G401.6 (cell line): ENCODE data around the gene TRIM44.
"Not testable (repeated sequence)": the region's sequence is repeated elsewhere in the genome, so short reads cannot be mapped to it uniquely, and the experiment has no call there.

Experiments used
- FAIRE-seq: peaks from 2 replicates; lab custom pipeline; 2012; peaks lifted over from hg19 to GRCh38; lab: Jason Lieb, UNC

TRIM44 gene

DNA sequence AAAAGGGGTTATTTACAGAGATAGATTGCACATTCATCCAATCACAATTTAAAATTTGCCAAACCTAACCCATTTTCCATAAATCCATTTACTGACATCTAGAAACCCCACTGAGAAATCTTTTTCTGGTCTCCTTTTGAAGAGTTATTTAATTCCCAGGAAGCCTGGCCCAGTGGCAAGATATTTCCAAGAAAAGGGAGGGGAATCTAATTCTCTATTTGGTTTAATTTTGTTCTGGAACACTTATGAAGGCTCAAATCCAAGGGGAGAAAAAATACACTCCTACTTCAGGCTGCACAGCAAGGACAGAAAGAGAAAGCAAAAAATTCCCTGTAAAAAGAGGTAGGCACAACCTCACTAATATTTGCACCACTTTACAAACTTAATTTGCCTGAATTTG lies 193.1 kb downstream of the TRIM44 start:
- no peak for FAIRE-seq

DNA sequence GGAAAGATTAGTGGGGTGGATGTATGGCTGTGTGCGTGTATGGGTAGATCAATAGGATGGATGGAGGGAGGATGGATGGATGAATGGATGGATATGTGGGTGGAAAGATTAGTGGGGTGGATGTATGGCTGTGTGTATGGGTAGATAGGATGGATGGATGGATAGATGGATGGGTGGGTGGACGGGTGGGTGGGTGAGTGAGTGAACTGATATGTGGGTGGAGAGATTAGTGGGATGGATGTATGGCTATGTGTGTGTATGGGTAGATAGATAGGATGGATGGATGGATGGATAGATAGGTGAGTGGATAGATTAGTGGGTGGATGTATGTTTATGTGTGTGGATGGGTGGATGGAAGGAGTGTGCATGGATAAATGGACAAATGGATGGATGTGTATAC lies 193.7 kb downstream of the TRIM44 start:
- no peak for FAIRE-seq

DNA sequence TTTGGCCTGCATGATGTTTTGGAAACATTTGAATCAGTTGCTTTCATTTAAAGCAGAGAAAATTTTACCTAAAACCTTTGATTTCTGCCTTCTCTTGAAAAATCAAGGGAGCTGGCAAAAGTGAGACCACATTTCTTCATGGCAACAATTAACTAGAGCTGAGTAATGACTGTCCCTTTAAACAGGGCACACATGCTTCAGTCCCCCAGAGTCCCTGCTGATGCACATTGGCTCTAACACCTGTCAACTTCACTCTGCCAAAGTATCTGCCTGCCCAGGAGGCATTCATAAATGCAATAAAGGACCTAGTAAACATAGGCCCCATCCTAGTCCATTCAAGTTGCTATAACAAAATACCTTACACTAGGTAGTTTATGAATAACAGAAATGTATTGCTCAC lies 194.2 kb downstream of the TRIM44 start:
- FAIRE-seq, result no peak

DNA sequence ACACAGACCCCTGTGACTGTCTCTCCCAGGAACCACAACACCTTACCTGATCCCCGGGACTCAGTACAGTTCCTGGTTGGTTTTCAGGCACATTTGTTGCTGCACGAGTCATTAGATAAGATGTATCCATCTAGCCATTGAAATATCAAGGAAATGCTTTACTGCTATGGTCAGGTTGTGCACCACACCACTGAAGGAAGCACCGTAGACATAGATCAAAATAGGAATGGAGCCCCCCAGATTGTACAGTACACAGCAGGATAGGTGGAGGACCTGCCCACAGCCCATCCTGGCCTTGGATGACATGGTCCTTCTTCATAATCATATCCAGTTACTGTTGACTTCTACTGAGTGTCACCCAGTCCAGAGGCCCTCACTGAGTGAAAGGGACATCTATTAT lies 195.3 kb downstream of the TRIM44 start:
- FAIRE-seq, result no peak

DNA sequence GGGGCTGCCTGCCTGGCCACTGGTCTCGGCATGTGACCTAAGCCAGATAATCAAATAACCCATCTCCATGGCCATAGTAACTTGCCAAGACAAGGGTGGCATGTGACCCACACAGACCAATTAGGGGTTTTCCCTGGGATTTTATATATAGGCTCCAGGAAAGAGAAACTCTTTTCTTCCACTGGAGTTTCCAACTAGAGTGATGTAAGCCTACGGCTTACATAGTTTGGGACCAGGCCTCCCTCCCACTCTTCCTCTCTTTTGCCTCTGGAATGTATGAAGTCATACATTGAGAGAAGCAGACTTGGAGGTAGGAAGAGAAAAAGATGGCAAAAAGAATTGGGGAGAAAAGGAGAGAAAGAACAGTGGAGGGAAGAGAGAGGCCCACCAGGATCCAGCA lies 196.7 kb downstream of the TRIM44 start:
- no peak for FAIRE-seq

DNA sequence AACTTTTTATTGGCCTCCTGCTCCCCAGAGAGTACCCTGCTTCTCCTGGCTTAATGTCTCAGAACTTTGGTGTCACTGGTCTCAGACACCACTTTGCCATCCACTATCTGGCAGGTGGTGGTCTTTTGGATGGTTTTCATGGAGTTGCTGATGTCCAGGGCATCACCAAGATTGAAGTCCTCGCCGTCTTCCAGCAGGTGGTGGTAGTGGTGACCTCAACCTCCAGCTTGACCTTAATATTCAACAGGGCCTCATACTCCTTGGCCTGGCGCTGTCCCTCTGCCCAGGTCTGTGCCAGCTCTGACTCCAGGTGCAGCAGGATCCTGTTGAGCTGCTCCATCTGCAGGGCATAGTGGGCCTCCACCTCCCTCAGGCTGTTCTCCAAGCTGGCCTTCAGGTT lies 197.6 kb downstream of the TRIM44 start:
- FAIRE-seq, result not testable (repeated sequence)

DNA sequence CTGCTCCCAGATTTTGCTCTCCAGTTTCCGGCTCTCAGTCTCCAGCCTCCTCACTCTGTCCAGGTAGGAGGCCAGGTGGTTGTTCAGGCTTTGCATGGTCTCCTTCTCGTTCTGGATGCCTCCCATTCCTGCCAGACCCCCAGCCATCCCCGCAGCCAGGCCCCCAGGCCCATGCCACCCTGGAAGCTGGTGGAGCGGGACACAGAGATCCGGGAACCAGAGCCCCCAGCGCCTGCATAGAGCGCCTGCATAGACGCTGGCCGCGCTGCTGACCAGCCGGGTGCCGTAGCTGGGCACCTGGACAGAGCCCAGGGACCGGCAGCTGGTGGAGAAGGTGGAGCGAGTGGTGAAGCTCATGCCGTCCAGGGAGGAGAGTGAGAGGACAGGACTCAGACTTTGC lies 198.6 kb downstream of the TRIM44 start:
- FAIRE-seq, result no peak

DNA sequence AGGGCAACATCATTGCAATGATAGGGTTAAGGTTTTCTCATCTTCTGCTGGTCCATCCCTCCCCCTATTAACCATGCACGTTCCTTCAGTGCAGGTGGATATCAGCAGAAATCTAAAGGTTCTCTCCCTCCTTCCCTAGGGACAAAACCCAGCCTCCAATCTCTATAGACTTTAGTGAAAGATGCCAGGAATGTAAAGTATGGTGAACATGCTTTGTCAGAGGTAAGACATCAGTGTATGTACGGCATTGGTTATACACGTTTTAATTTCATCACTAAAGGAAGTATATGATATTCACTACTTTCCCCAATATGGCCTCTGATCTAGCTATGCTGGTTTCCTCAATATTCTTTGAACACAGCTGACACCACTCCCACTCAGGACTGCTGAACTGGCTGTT lies 200.1 kb downstream of the TRIM44 start:
- no peak for FAIRE-seq

DNA sequence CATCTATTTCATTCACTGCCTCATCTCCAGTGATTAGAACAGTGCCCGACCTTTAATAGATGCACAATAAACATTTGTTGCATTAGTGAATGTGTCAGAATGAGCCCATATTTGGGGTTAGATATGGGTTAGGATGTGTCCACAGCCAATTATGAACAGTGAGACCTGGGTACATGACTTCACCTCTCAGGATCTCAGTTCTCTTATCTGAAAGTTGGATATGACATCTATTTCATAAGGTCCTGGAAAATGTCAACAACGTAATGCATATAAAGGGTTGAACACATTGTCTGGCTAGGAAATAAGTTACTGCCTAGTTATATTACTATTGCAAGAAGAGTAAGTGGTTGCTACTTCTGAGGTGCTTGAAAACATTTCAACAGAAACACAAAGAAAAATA lies 201.6 kb downstream of the TRIM44 start:
- no peak for FAIRE-seq

DNA sequence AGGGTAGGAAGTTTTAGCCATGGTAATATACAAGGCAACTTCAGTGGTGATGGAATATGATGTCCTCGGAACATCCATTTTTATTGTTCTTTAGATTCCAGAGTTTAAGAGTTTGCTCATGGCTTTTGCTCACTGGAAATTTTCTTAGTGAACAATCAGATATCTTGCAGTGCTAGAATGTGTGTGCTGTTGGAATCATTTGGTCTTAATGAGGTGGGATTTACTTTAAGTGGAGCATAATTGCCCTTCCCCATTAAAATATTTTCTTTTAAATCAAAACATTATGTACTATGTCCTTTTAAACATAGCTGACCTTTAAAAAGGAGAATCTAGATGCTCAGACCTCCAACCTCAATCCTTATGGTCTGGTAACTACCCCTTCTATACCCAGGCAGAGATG lies 204.0 kb downstream of the TRIM44 start:
- FAIRE-seq, result no peak
